GM12864 (cell line): ENCODE data around the gene ADGRE2.
"Not testable (repeated sequence)": the region's sequence is repeated elsewhere in the genome, so short reads cannot be mapped to it uniquely, and the experiment has no call there.

Experiments
- DNase-seq: peaks from one replicate; pipeline ENCODE4 v3.0.0-alpha.2; 2011; ENCODE audit warnings: low read depth
- H3K4me3 ChIP-seq: 2 replicates; pipeline ENCODE4 v1.5.1; 2011; ENCODE audit warnings: mild to moderate bottlenecking, low read depth, low read length, control low read depth
- TF ChIP-seq, protein P1 (sequence below): IDR thresholded peaks from 2 replicates; pipeline ENCODE4 v1.5.1; 2011; ENCODE audit warnings: low read depth, mild to moderate bottlenecking, moderate library complexity, low read length, control low read depth, inconsistent platforms; ENCODE audit errors: missing control alignments

The ADGRE2 gene

DNA sequence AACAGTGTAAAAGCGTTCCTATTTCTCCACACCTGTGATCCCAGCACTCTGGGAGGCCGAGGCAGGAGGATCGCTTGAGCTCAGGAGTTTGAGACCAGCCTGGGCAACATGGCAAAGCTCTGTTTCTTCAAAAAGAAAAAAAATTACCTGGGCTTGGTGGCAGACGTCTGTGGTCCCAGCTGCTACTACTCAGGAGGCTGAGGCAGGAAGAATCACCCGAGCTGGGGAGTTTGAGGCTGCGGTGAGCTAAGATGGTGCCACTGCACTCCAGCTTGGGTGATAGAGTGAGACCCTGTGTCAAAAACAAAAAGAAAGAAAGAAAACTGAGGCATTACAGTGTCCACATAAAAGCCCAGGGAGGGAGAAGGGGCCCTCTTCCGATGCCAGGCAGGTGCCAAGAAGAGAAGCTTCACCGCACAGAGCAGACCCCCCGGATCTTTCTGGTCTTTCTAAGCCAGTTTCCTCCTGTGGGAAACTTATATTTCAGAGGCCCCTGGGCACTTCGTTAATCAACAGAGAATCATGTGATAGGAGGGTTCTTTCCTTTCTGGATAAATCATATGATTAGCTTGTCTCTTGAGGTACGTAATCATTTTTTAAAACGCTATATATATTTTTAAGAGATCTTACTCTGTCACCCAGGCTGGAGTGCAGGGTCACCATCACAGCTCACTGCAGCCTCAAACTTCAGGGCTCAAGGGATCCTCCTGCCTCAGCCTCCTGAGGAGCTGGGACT is at the start of gene ADGRE2:
ADGRE2 (minus strand) TSS at position 451 of the 736 bp plus-strand sequence. CDS start 1,804 bp downstream, outside the sequence.
- not testable (repeated sequence) for DNase-seq, H3K4me3 ChIP-seq

DNA sequence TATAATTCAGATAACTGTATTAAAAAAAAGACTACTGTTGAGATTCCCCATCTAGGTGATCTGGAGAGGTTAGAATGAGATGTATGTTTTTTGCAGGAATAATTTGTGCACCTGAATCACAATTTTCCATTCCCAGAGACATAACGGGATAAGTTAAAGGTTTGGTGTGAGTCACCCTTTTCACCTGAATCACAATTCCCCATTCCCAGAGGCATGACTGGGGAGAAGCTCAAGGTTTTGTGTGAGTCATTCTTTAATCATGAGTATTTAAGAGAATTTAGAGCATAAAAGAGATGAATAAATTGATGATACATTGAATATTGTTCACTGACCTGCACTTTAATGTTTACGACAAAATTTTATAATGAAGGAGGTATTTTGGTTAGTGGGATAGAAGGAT is 47.6 kb upstream of the ADGRE2 start:
- TF ChIP-seq, protein P1, sequence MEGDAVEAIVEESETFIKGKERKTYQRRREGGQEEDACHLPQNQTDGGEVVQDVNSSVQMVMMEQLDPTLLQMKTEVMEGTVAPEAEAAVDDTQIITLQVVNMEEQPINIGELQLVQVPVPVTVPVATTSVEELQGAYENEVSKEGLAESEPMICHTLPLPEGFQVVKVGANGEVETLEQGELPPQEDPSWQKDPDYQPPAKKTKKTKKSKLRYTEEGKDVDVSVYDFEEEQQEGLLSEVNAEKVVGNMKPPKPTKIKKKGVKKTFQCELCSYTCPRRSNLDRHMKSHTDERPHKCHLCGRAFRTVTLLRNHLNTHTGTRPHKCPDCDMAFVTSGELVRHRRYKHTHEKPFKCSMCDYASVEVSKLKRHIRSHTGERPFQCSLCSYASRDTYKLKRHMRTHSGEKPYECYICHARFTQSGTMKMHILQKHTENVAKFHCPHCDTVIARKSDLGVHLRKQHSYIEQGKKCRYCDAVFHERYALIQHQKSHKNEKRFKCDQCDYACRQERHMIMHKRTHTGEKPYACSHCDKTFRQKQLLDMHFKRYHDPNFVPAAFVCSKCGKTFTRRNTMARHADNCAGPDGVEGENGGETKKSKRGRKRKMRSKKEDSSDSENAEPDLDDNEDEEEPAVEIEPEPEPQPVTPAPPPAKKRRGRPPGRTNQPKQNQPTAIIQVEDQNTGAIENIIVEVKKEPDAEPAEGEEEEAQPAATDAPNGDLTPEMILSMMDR: no peak
- DNase-seq: no peak

DNA sequence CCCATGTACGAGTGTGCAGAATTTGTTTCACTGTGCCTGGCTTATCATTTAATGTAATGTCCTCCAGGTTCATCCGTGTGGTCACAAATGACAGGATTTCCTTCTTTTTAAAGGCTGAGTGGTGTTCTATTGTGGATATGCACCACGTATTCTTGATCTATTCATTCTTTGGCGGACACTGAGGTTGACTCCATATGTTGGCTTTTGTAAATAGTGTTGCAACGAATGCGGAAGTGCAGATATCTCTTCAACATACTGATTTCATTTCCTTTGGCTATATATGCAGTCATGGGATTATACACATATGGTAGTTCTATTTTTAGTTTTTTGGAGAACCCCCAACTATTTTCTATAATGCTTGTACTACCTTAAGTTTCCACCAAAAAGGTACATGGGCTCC is 43.6 kb upstream of the ADGRE2 start:
- TF ChIP-seq, protein P1: no peak
- no peak for DNase-seq
- no peak overlapping the region for H3K4me3 ChIP-seq

More for the DNA sequence above, 47.6 kb upstream of the ADGRE2 start:
- no peak overlapping the region for H3K4me3 ChIP-seq

DNA sequence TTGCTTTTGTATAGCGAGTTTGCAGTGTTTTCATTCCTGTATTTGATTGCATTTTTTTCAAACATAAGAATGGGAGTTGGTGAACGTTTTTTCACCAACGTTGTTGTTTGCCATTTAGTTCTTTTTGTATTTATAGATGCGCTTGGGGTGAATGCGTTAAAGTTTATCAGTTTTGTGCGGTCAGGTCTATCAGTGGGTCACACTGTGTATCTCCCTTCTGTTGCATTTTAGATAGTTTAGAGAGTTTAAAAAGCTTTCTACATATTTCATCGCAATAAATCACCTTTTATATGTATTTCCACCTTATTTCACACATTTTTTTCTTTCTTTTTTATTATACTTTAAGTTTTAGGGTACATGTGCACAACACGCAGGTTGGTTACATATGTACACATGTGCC is 40.2 kb upstream of the ADGRE2 start:
- DNase-seq: no peak
- no peak overlapping the region for H3K4me3 ChIP-seq
- TF ChIP-seq, protein P1: no peak

DNA sequence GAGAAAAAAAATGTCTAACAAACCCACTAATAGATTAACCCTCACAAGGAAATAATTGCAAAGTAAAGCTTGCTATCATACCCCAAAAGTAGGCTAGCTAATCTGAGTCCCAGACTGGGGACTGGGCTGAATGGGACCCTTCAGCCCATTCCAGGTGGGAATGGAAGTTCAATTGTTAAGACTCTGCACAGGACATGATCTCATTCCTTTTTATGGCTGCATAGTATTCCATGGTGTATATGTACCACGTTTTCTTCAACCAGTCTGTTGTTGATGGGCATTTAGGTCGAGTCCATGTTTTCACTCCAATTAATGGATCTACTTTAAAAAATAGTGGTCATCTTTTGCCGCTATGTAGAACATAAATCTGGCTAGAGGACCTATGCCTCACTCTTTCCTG is 38.7 kb upstream of the ADGRE2 start:
- DNase-seq: no peak
- TF ChIP-seq, protein P1: no peak

DNA sequence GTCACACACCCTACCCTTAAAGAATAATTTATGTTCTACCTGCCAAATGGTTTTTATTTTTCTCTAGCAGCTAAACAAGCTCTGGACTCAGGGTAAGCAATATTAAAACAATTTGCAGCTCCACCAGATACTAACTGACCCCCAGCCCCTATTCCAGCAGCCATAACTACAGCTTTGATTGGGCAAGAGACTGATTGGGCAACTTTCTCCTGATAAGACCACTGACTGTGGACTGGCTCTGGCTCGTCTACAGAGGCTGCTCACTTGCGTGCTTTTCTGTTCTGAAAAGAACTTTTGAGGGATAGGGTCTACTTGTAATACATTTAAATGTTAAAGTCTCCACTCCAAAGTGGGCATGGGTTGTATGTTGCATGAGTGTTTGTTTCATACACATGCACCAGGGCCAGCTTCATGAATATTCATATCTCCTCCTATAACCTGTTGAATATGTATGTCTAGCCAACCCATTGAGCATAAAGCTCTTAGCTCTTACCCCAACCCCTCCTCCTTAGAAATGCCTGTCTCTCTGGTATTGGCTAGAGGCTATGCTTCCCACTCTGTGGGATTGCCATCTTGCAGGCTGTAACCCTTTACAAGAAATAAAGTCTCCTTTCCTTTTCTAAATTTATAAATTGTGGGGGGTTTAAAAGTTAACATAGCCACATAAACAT is 36.8 kb upstream of the ADGRE2 start:
- TF ChIP-seq, protein P1: no peak
- no peak for DNase-seq
- H3K4me3 ChIP-seq: no peak overlapping the region

More for the DNA sequence above, 38.7 kb upstream of the ADGRE2 start:
- no peak overlapping the region for H3K4me3 ChIP-seq

DNA sequence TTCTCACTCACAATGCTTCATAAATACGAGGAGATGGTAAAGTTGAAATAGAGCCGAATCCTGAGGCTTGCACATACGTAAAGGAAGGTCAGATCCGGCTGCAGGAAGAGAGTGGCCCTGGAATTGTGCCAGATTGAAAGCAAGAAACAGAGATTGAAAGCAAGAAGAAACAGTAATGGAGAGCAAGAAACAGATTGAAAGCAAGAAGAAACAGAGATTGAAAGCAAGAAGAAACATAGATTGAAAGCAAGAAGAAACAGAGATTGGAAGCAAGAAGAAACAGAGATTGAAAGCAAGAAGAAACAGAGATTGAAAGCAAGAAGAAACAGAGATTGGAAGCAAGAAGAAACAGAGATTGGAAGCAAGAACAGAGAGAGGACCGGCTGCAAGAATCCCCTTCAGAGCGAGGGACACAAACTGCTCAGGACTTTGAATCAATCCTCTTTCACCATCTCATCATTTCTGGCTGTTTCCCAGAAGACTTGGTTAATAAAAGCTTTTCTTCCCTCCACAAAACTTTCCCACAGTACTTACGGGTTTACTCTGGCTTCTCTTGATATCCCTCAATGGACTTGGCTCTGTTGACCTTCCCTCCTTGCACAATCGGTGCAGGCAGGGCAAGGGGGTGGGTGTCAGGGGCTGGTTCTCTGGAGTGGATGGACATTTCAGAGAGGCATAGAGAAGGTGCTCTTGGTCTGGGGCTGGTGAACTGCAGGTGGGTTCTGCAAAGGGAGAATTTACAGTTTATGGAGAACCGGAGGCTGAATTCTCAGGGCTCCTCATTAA is 31.1 kb upstream of the ADGRE2 start:
- DNase-seq: no peak
- TF ChIP-seq, protein P1: no peak
- no peak overlapping the region for H3K4me3 ChIP-seq
